Liver (tissue), 3 donors: Measurements from ENCODE around the gene DAPP1.

ENCODE experiments used
- EGR1 ChIP-seq, 2 donors: IDR thresholded peaks; 2 replicates each; pipeline ENCODE4 v1.6.1; 2016 to 2018; ENCODE audit warnings: antibody characterized with exemption in 2 of 2, low read depth in 2 of 2
- TF ChIP-seq, protein P1 (sequence below): fragments of 150-350 bp; IDR thresholded peaks from 2 replicates; pipeline ENCODE4 v1.5.1; 2017; ENCODE audit warnings: improper control_type of control experiment, low read depth, low read length; ENCODE audit not compliant: missing input control
- TF ChIP-seq, protein P2 (sequence below): IDR thresholded peaks from 2 replicates; pipeline ENCODE4 v1.6.1; 2016; ENCODE audit warnings: antibody characterized with exemption
- donor health status: healthy.
- donor health status: healthy.

DNA sequence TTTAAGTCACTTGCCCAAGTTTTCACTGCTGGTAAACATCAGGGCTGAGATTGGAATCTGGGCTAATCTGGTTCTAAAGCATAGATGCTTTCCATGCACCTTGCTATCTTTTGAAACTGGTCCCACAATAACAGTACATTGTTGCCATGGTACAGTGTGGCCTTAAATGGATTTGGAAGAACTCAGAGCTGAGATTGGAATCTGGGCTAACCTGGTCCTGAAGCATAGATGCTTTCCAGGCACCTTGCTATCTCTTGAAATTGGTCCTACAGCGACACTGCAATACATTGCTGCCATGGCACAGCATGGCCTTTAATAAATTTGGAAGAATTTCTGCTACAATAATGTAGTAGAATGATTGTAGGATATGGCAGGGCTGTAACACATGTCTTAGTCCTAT, 28.6 kb downstream of the DAPP1 start:
- no peak for TF ChIP-seq EGR1 (IDR thresholded peaks at IDR 0.05; ENCODE audit: low read depth in 2 of 2)
- TF ChIP-seq, protein P1, sequence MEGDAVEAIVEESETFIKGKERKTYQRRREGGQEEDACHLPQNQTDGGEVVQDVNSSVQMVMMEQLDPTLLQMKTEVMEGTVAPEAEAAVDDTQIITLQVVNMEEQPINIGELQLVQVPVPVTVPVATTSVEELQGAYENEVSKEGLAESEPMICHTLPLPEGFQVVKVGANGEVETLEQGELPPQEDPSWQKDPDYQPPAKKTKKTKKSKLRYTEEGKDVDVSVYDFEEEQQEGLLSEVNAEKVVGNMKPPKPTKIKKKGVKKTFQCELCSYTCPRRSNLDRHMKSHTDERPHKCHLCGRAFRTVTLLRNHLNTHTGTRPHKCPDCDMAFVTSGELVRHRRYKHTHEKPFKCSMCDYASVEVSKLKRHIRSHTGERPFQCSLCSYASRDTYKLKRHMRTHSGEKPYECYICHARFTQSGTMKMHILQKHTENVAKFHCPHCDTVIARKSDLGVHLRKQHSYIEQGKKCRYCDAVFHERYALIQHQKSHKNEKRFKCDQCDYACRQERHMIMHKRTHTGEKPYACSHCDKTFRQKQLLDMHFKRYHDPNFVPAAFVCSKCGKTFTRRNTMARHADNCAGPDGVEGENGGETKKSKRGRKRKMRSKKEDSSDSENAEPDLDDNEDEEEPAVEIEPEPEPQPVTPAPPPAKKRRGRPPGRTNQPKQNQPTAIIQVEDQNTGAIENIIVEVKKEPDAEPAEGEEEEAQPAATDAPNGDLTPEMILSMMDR: no peak
- TF ChIP-seq, protein P2, sequence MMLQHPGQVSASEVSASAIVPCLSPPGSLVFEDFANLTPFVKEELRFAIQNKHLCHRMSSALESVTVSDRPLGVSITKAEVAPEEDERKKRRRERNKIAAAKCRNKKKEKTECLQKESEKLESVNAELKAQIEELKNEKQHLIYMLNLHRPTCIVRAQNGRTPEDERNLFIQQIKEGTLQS: no peak
